ENCODE data around the gene RRP1. TPM values are rescaled to one million over a fixed set of nuclear protein-coding genes. Genes with fewer than 3 reads are reported as not detected.
A peak's percentile ranks its signal among the peaks of the same experiment; 100 is the strongest.

RRP1 gene
- polyA plus RNA-seq, 1 of the 3 experiments (the other 2 are of a cell fraction), result 22.7 TPM

DNA sequence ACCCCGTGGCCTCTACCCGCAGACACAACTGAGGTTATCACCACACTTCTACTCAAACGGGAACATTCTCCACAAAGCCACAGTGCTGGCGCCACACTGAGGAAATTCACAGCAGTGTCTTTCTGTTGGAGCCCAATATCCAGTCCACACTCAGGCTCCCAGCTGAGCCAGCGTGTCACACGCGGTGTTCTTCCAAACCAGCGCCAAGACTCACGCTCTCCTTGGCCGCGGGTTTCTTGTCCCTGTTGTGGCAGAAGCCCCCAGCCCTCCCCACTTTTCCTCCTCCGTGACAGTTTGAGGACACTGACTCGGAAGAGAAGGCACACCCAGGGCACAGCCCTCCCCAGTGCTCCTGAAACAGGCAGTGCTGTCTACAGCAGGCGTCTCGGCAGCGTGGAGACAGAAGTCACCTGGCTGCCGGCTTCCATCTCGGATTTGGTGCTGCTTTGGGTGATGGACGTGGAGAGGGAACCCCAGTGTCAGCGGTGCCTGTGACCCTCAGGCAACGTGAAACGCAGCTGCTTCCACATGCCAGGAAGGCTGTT, 40.3 kb downstream of the RRP1 start:
- H4K20me1 ChIP-seq (ENCODE audit: insufficient read depth), result no peaks in the 10 kb centered on the region
- CTCF ChIA-PET, result interaction anchor here (1.1 to 2.3 kb wide), 2 partner anchors 21 to 146 kb away, joined by 3 to 10 read pairs; no protein-coding TSS in a partner anchor
- H3K4me1 ChIP-seq (ENCODE audit: control insufficient read depth in 1 of 2, insufficient read depth in 2 of 2, low read depth in 1 of 2, low read length in 1 of 2), result no peaks in the 10 kb centered on the region; a peak in 1 of 4 replicates
- no peak overlapping the region for H2AFZ ChIP-seq (ENCODE audit: low read depth)
- no peaks in the 10 kb centered on the region for H3K79me2 ChIP-seq (ENCODE audit: insufficient read depth)
- no peak overlapping the region for H3K27ac ChIP-seq (ENCODE audit: low read depth in 2 of 2, low read length in 1 of 2)
- H3K36me3 ChIP-seq (replicated peaks in 1 of 2; ENCODE audit: control insufficient read depth in 1 of 2, insufficient read depth in 2 of 2, low read length in 1 of 2), result no peaks in the 10 kb centered on the region
- no peaks in the 10 kb centered on the region for H3K9me2 ChIP-seq
- H3K9ac ChIP-seq, result no peak overlapping the region
- peak; percentile 44 for DNase-seq
- H3K27me3 ChIP-seq (ENCODE audit: insufficient read depth), result no peaks in the 10 kb centered on the region; the same call in 1 of the 2 replicates
- TF ChIP-seq TAF1 (IDR thresholded peaks at IDR 0.05; ENCODE audit: borderline replicate concordance, low read depth, low read length) (no peak), EP300 (IDR thresholded peaks at IDR 0.05; ENCODE audit: borderline replicate concordance in 1 of 2, low read depth in 1 of 2, low read length in 1 of 2) (no peak), RAD21 (IDR thresholded peaks at IDR 0.05; ENCODE audit: low read length) (peak; percentile 28), IRF3 (IDR thresholded peaks at IDR 0.05; ENCODE audit: low read depth, low read length) (no peak), USF2 (IDR thresholded peaks at IDR 0.05; ENCODE audit: borderline replicate concordance, low read depth, low read length) (no peak), YY1 (IDR thresholded peaks at IDR 0.05; ENCODE audit: low read depth) (no peak), GABPA (IDR thresholded peaks at IDR 0.05; ENCODE audit: low read depth) (no peak), RFX5 (IDR thresholded peaks at IDR 0.05; ENCODE audit: low read length) (no peak), RCOR1 (IDR thresholded peaks at IDR 0.05; ENCODE audit: low read length) (no peak), CTCF (IDR thresholded peaks at IDR 0.05) (peak; percentile 29; the same call in 1 of the 2 replicates), TCF12 (IDR thresholded peaks at IDR 0.05) (no peak)
- no peaks in the 10 kb centered on the region for H3F3A ChIP-seq (replicated peaks; ENCODE audit: insufficient read depth)
- POLR2A ChIA-PET, result no interaction called here
- no peak overlapping the region for H3K4me3 ChIP-seq (ENCODE audit: low read depth in 2 of 2, low read length in 1 of 2)
- 0 out of 2 replicates have a peak overlapping the region, but pooled peaks have one; percentile 33 for H3K4me2 ChIP-seq
- H3K9me3 ChIP-seq, result no peaks in the 10 kb centered on the region
- WGBS (ENCODE audit: low lambda C conversion rate), result 33% methylated on average over 17 of the region's 22 CpGs

DNA sequence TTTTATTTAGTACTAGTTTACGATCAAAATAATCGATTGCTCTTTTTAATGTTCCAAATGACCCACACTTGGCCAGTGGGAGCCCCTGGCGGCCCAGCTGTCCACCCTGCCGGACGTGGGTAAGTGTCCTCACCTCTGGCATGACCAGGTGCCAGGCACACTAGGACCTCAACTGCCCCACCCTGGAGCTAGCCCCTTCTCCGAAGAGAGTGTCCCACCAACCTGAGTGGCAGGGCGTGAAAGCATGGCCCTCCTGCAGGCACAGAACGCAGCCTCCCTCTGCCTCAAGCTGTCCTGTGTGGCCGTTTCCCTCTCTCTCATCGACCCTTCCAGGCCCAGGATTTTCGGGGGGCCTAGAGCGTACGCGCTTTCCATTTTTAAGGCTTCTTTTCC, 42.8 kb downstream of the RRP1 start:
- Histone ChIP-seq H3K36me3 (replicated peaks in 1 of 2; ENCODE audit: control insufficient read depth in 1 of 2, insufficient read depth in 2 of 2, low read length in 1 of 2) (no peaks in the 10 kb centered on the region), H4K20me1 (ENCODE audit: insufficient read depth) (no peaks in the 10 kb centered on the region), H3F3A (replicated peaks; ENCODE audit: insufficient read depth) (no peaks in the 10 kb centered on the region), H3K9me3 (no peaks in the 10 kb centered on the region), H3K9ac (no peak overlapping the region), H3K79me2 (ENCODE audit: insufficient read depth) (no peaks in the 10 kb centered on the region), H3K27me3 (ENCODE audit: insufficient read depth) (peaks cover 11% of the 10 kb centered on the region; the same call in 1 of the 2 replicates), H3K4me3 (ENCODE audit: low read depth in 2 of 2, low read length in 1 of 2) (no peak overlapping the region), H3K4me2 (no peak overlapping the region), H3K4me1 (ENCODE audit: control insufficient read depth in 1 of 2, insufficient read depth in 2 of 2, low read depth in 1 of 2, low read length in 1 of 2) (no peaks in the 10 kb centered on the region; a peak in 1 of 4 replicates), H3K27ac (ENCODE audit: low read depth in 2 of 2, low read length in 1 of 2) (no peak overlapping the region), H2AFZ (ENCODE audit: low read depth) (no peak overlapping the region), H3K9me2 (no peaks in the 10 kb centered on the region)
- 86% methylated on average over 13 of the region's 14 CpGs for WGBS (ENCODE audit: low lambda C conversion rate)
- CTCF ChIA-PET, result interaction anchor here (0.8 to 1.5 kb wide), 2 partner anchors 15 to 143 kb away, joined by 3 to 4 read pairs; no protein-coding TSS in a partner anchor
- POLR2A ChIA-PET, result no interaction called here
- DNase-seq, result peak; percentile 12
- TF ChIP-seq USF1 (IDR thresholded peaks at IDR 0.05; ENCODE audit: borderline replicate concordance, low read depth), result no peak
- TF ChIP-seq GABPA (IDR thresholded peaks at IDR 0.05; ENCODE audit: low read depth), result no peak
- no peak for TF ChIP-seq CHD2 (IDR thresholded peaks at IDR 0.05; ENCODE audit: low read length, partially characterized antibody)
- TF ChIP-seq JUND (IDR thresholded peaks at IDR 0.05), result no peak
- TF ChIP-seq, protein P1, sequence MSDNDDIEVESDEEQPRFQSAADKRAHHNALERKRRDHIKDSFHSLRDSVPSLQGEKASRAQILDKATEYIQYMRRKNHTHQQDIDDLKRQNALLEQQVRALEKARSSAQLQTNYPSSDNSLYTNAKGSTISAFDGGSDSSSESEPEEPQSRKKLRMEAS (IDR thresholded peaks at IDR 0.05; ENCODE audit: low read depth), result no peak
- TF ChIP-seq TAF1 (IDR thresholded peaks at IDR 0.05; ENCODE audit: borderline replicate concordance, low read depth, low read length), result no peak
- no peak for TF ChIP-seq NFIC (IDR thresholded peaks at IDR 0.05; ENCODE audit: borderline replicate concordance)
- TF ChIP-seq, protein P2, sequence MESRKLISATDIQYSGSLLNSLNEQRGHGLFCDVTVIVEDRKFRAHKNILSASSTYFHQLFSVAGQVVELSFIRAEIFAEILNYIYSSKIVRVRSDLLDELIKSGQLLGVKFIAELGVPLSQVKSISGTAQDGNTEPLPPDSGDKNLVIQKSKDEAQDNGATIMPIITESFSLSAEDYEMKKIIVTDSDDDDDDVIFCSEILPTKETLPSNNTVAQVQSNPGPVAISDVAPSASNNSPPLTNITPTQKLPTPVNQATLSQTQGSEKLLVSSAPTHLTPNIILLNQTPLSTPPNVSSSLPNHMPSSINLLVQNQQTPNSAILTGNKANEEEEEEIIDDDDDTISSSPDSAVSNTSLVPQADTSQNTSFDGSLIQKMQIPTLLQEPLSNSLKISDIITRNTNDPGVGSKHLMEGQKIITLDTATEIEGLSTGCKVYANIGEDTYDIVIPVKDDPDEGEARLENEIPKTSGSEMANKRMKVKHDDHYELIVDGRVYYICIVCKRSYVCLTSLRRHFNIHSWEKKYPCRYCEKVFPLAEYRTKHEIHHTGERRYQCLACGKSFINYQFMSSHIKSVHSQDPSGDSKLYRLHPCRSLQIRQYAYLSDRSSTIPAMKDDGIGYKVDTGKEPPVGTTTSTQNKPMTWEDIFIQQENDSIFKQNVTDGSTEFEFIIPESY (IDR thresholded peaks at IDR 0.05; ENCODE audit: borderline replicate concordance, low read depth), result no peak
- no peak for TF ChIP-seq SIN3A (IDR thresholded peaks at IDR 0.05; ENCODE audit: borderline replicate concordance, low read depth, low read length)
- no peak for TF ChIP-seq GATA2 (CRISPR knock-in tag; IDR thresholded peaks at IDR 0.05)
